OCI-LY7 (cell line): ENCODE data around the gene FAM227B. TPM values are rescaled to one million over a fixed set of nuclear protein-coding genes. Genes with fewer than 3 reads are reported as not detected.

Source experiments
- BruUV-seq: library from RNA; stranded (reverse); fragments of 400-500 nt; replicated peaks from 2 replicates; lab custom pipeline; 2021; lab: Mats Ljungman, UMichigan
- CTCF ChIA-PET: fragments of 300-600 bp; sonication (Branson Sonifier 250); formaldehyde crosslinking; loops from one replicate; lab custom pipeline; 2022; ENCODE audit warnings: antibody characterized with exemption; ENCODE audit not compliant: unreplicated experiment; lab: Charles Lee
- POLR2A ChIA-PET: fragments of 300-600 bp; sonication (Branson Sonifier 250); formaldehyde crosslinking; loops from one replicate; lab custom pipeline; 2022; ENCODE audit warnings: antibody characterized with exemption; lab: Charles Lee
- DNase-seq: peaks from one replicate; pipeline ENCODE4 v3.0.0-alpha.2; 2015; ENCODE audit warnings: low spot score
- H2AFZ ChIP-seq: fragments of 200-600 bp; sonication (generic), shearing (Covaris generic); 2 replicates; pipeline ENCODE4 v1.6.1; 2014; ENCODE audit warnings: mild to moderate bottlenecking, antibody characterized with exemption, low read length, moderate library complexity
- H3K27ac ChIP-seq: fragments of 200-600 bp; sonication (generic); 2 replicates; pipeline ENCODE4 v1.5.1; 2014; ENCODE audit warnings: mixed run types, low read depth, mild to moderate bottlenecking, moderate library complexity, low read length, inconsistent platforms; ENCODE audit not compliant: poor library complexity, severe bottlenecking
- H3K36me3 ChIP-seq: fragments of 200-600 bp; sonication (generic); 2 replicates; pipeline ENCODE4 v1.6.1; 2014; ENCODE audit warnings: mild to moderate bottlenecking, antibody characterized with exemption, low read length, moderate library complexity, mixed read lengths; ENCODE audit not compliant: insufficient read depth
- H3K4me1 ChIP-seq: fragments of 200-600 bp; sonication (generic); 2 replicates; pipeline ENCODE4 v1.5.1; 2014; ENCODE audit warnings: mild to moderate bottlenecking, low read length; ENCODE audit not compliant: insufficient read depth, poor library complexity, severe bottlenecking
- H3K4me2 ChIP-seq: fragments of 200-600 bp; sonication (generic); 2 replicates; pipeline ENCODE4 v1.6.1; 2014; ENCODE audit warnings: mild to moderate bottlenecking, low read length
- H3K4me3 ChIP-seq: fragments of 200-600 bp; sonication (generic); 2 replicates; pipeline ENCODE4 v1.5.1; 2014; ENCODE audit warnings: mild to moderate bottlenecking, low read depth, low read length; ENCODE audit not compliant: poor library complexity, severe bottlenecking
- H3K79me2 ChIP-seq: fragments of 200-600 bp; sonication (generic); 2 replicates; pipeline ENCODE4 v1.6.1; 2016; ENCODE audit warnings: low read depth, mild to moderate bottlenecking, low read length, moderate library complexity, mixed read lengths; ENCODE audit not compliant: insufficient read depth
- H3K9me2 ChIP-seq: fragments of 200-600 bp; sonication (generic); 2 replicates; pipeline ENCODE4 v1.6.1; 2016; ENCODE audit warnings: mild to moderate bottlenecking, low read length, mixed read lengths; ENCODE audit not compliant: insufficient read depth
- H3K9me3 ChIP-seq: fragments of 200-600 bp; sonication (generic); 2 replicates; pipeline ENCODE4 v1.6.1; 2014; ENCODE audit warnings: mild to moderate bottlenecking, mixed run types, low read length, mixed read lengths
- H4K20me1 ChIP-seq: fragments of 200-600 bp; sonication (generic); 2 replicates; pipeline ENCODE4 v1.6.1; 2014; ENCODE audit warnings: mild to moderate bottlenecking, antibody characterized with exemption, low read length, moderate library complexity, mixed read lengths; ENCODE audit not compliant: insufficient read depth
- EZH2phosphoT487 ChIP-seq: fragments of 200-600 bp; sonication (generic); IDR thresholded peaks from 2 replicates; pipeline ENCODE4 v1.6.1; 2018; ENCODE audit warnings: low read depth, borderline replicate concordance, mild to moderate bottlenecking, mixed run types, antibody characterized with exemption, low read length, moderate library complexity, mixed read lengths
- intact Hi-C: fragments of 100-400 bp; cut with micrococcal nuclease; formaldehyde crosslinking; loops from one replicate; pipeline ENCODE4 v1.10.0; 2022; ENCODE audit not compliant: unreplicated experiment
- total RNA-seq, 2 experiments: library from RNA; depleted of rRNA in 1 of 2; stranded (reverse); fragments of >200 nt in 1 of 2; shearing (Covaris generic) in 1 of 2; gene quantifications; 2 replicates each; pipeline ENCODE4 v1.2.3, GENCODE V29; 2014 to 2022
- TF ChIP-seq, protein P1 (sequence below): fragments of 200-600 bp; sonication (generic); conservative IDR thresholded peaks from 2 replicates; pipeline ENCODE4 v1.5.1; 2014; ENCODE audit warnings: mild to moderate bottlenecking, antibody characterized with exemption, low read length, moderate library complexity, mixed read lengths

The FAM227B gene
- total RNA-seq, 2 experiments from 2014 or later: 2.9 to 6.2 TPM

DNA sequence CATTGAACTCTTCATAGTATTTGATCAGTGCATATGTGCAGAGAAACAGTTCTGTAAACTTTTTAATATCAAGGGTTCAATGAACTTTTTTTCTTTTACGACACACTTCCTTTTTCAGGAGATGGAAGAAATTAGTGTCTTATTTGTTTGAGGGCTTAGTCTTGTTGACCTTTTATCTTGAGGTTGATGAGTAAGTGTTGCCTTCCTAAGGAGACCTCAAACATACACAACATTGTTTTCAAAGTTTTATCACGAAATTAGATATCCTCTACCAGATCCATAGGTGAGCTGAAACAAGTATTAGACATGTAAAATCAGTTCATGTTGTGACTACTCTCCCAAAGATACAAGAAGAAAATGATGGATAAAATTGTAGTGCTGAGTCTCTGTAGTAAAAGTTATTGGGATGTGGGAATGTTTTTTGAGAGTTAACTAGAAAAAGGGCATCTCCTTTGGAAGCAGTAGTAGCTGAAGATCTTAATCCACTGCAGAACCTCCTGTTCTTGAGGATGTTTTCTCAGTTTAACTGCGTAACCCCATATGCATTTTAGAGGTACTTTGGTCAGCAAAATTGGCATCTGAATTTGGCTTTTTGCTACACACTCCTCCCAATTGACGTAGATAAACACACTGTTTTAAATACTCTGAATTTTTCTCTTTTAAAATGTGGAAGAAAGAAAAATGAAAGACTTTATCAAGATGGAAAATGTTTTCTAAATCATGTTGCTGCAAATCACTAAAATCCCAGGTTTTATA, 333.8 kb downstream of the FAM227B start:
- Histone ChIP-seq H4K20me1 (no peaks in the 10 kb centered on the region), H2AFZ (no peak overlapping the region), H3K9me2 (no peaks in the 10 kb centered on the region), H3K27ac (no peak overlapping the region), H3K4me2 (no peak overlapping the region), H3K9me3 (no peaks in the 10 kb centered on the region), H3K79me2 (no peaks in the 10 kb centered on the region), H3K4me1 (no peaks in the 10 kb centered on the region), H3K36me3 (peaks cover 18% of the 10 kb centered on the region; the same call in 1 of the 2 replicates), H3K4me3 (no peak overlapping the region)
- no TSS peak for BruUV-seq
- DNase-seq: no peak
- POLR2A ChIA-PET: no interaction called here
- TF ChIP-seq, protein P1, sequence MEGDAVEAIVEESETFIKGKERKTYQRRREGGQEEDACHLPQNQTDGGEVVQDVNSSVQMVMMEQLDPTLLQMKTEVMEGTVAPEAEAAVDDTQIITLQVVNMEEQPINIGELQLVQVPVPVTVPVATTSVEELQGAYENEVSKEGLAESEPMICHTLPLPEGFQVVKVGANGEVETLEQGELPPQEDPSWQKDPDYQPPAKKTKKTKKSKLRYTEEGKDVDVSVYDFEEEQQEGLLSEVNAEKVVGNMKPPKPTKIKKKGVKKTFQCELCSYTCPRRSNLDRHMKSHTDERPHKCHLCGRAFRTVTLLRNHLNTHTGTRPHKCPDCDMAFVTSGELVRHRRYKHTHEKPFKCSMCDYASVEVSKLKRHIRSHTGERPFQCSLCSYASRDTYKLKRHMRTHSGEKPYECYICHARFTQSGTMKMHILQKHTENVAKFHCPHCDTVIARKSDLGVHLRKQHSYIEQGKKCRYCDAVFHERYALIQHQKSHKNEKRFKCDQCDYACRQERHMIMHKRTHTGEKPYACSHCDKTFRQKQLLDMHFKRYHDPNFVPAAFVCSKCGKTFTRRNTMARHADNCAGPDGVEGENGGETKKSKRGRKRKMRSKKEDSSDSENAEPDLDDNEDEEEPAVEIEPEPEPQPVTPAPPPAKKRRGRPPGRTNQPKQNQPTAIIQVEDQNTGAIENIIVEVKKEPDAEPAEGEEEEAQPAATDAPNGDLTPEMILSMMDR: no peak
- TF ChIP-seq EZH2phosphoT487: no peak
- CTCF ChIA-PET: no interaction called here
- intact Hi-C loops: no loop called here

DNA sequence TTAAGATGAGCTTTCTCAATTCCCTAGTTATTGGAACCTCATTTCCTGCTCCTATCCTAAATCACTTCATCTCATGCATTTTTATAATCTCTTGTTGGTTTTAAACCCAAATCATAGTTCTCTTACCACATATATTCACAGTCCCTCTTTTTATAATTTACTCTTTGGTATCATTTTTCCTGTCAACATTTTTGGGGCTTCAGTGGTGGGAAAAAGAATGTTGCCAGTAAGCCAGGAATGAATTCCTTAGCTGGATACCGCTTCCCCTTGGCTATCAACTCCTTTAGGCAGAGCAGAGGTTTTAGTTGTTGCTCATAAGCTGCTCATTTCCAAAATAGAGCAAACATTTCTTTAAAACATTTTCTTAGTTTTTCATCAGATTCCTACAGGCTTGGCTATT, 338.3 kb downstream of the FAM227B start:
- no peaks in the 10 kb centered on the region for H3K9me3 ChIP-seq
- H3K4me3 ChIP-seq: no peak overlapping the region
- H3K27ac ChIP-seq: no peak overlapping the region
- H3K4me2 ChIP-seq: no peak overlapping the region
- no peak for DNase-seq
- no peaks in the 10 kb centered on the region for H4K20me1 ChIP-seq
- BruUV-seq: no TSS peak
- POLR2A ChIA-PET: no interaction called here
- no peak for TF ChIP-seq EZH2phosphoT487
- TF ChIP-seq, protein P1: no peak
- H2AFZ ChIP-seq: no peak overlapping the region
- CTCF ChIA-PET: no interaction called here
- H3K36me3 ChIP-seq: peaks cover 18% of the 10 kb centered on the region; the same call in 1 of the 2 replicates
- no peaks in the 10 kb centered on the region for H3K79me2 ChIP-seq
- no peaks in the 10 kb centered on the region for H3K9me2 ChIP-seq
- no peaks in the 10 kb centered on the region for H3K4me1 ChIP-seq
- intact Hi-C loops: no loop called here
